ENCODE measurements around the gene KXD1.

KXD1 gene

DNA sequence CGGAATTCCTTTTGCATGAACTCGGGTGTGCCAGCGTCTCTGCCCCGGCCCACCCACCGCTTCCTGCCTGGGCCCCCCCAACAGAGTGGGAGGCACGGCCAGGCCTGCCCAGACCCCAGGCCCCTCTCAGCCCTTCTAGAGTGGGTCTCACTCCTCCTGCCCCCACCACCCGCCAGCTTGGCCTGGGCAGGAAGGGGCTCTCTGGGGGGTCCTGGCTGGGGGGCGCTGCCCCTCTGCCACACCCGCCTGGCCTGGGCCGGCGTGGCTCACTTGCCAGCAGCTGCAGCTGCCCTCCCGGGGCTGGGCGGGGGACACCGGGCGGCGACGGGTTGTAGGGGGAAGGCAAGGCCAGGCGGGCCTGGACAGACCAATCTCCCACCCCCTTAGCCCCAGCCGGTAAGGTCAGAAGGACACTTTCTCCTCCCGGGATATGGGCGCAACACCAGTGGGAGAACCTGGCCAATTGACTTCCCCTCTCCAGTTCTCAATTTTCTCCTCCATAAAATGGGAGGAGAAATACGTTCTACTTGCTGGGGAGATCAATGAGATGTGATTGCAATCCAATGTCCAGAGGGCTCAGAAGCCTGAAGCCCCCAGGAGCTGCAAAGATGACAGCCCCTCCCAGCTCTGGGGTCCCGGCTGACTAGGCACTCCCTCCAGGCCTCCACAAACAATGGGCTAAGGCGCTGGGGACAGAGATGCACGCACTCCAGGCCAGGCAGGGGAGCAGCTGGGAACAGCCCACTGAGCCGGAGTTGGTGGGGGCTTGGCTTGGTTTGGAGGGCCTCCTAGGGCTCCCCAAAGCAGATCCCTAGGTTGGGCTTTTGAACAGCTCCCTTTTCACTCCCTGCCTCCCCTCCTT lies 46.5 kb downstream of the KXD1 start:
- FAIRE-seq = no peak

GRCh38 chr19:18604820-18605159 lies 47.1 kb downstream of the KXD1 start:
- FAIRE-seq = no peak

DNA sequence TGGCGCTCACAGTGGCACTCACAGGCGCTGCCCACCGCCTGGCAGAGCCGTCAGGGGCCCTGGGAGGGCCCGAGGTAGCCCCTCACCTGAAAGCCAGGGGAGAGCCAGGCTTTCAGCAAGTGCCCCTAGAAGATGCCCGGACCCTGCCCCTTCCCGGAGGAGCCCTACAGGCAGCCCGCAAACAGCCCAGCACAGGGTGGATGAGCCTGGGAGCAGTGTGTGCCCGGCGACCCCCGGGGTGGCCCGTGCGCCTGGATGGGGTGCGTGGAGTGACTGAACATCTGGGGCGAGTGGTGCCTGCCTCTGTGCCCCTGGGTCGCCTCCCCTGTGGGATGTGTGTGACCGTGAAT lies 47.5 kb downstream of the KXD1 start:
- no peak for FAIRE-seq

DNA sequence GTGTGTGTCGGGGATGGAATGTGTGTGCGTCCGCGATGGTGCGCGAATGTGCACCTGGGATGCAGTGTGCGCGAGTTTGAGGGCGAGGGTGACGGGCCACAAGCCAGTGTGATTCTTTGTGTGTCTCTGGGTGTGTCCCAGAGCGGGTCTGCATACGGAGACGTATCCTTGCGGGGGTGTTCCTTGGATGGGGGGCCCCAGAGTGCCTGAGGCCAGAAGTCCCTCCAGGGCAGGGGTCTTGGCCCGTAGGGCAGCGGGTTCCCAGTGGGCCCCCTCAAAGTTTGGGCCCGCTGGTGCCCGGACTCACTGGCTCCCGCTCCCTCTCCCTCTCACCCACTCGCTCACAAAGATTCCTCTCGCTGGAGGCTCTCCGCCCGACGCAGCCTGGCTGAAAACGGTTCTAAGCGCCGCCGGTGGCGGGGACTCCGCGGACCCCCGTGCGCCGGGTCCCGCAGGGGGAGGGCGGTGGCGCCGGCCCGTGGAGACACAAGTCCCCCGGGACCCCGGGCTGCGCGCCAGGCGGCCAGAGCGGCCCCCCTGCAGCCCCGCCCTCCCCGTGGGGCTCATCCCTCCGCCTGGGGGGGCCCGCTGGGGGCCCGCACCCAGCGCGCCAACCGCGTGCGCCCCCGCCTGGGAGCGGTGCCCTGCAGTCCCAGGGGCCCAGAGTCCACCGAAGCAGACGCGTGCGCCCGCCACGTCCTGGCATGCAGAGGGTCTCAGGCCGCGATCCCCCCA lies 48.0 kb downstream of the KXD1 start:
- no peak for FAIRE-seq

- FAIRE-seq = no peak
These were observed 48.9 kb downstream of the KXD1 start, which contains the start of gene CRLF1 for GRCh38 chr19:18606281-18607225. Gene CRLF1 (minus strand): TSS chr19:18606799. CDS start chr19:18606656, 143 bp downstream.

DNA sequence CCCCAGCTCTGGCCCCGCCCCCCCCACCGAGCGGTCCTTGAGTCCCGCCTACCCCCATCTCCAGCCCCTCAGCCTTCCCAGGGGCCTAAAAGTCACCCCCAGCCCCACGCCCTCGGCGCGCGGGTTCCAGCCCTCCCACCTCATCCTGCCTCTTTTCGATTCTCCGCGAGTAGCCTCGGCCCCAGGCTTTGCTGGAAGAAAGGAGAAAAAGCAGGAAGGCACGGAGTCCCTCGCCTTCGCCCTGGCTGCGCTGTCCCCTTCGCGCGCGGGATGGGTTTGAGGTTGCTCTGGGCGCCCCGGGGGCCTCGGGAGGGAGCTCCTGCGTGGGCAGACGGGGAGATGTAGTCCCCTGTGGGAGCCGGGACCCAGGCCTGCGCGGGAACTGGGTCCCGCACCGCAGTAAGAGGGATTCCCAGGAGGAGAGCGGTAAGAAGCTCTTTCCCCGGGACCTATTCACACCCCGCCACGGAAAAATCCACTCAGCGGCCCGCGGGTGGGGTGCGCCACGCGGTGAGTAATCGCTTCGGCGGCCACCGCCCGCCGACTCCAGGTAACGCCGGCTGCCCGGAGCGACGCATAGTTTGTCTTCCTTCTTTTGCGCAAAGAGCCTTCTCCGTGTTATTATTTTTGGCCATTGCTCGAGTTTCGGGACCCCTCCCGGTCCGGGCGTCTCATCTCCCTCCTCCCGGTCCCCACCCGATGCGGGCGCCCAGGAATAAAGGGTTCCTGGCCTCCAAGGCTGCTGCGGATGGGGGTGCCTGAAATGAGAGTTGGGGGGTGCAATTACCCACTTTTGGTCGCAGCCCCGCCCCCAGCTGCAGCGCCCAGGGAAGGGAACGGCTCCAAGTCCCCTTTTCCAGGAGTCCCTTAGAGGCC lies 49.8 kb downstream of the KXD1 start:
- no peak for FAIRE-seq

DNA sequence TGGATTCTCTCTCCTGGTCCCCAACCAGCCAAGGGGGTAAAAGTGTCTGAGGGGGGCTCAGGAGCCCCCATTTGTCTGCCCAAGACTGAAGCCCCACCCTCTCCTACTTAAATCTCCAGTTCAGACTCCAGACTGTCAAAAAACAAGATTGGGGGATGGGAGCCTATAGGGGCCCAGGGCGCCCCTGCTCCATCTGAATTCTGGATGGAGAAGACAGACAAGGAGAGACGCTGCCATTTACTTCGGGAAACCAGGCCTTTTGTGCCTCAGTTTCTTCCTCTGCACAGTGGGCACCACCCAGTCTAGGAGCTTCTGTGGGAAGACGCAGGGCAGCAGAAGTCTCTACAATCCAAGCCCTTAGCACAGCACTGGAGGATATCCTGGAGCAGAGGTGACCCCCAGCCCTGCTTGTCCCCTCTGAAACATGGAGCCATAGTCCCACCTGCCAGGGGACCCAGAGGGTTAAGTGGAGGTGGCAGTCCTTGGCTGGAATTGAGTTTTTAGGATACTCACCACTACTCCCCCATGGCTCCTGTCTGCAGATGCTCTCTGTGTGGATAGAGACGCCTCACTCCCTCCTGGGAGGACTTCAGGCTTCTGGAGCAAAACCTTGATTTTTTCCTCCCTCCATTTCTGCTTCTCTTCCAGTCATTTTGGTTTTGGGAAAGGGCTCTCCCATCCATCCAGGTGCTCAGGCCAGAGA lies 50.6 kb downstream of the KXD1 start:
- no peak for FAIRE-seq

- FAIRE-seq = no peak
These were observed 51.4 kb downstream of the KXD1 start for GRCh38 chr19:18608805-18609716.

DNA sequence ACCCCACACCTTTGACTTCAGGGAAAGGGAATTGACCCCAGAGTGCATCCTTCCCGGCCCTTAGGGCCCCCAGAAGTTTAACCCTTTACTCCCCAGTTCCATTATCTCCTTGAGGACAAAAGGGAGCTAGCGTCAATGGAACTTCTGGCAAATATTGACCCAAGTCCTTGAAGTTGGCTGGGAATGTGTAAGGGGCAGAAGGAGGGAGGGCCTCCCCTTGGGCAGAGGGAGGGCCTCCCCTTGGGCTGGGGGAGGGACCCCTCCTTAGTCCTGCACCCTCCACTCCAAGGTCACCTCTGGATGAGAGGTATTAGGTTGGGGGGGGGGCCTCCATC lies 52.0 kb downstream of the KXD1 start:
- no peak for FAIRE-seq

DNA sequence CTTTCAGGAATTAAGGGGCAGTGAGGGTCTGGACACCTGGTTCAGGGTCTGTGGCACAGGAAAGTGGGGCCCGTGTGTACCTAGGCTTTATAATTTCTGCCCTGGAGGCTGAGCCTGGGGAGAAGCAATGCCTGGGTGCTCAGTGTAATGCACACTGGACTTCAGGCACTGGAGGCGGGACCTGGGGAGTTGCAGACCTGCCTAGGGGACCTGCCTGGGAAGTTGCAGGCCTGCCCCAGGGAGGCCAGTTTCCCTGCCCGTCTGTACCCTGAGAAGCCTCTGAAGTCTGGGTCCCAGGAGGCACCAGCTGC lies 52.5 kb downstream of the KXD1 start:
- FAIRE-seq = no peak

DNA sequence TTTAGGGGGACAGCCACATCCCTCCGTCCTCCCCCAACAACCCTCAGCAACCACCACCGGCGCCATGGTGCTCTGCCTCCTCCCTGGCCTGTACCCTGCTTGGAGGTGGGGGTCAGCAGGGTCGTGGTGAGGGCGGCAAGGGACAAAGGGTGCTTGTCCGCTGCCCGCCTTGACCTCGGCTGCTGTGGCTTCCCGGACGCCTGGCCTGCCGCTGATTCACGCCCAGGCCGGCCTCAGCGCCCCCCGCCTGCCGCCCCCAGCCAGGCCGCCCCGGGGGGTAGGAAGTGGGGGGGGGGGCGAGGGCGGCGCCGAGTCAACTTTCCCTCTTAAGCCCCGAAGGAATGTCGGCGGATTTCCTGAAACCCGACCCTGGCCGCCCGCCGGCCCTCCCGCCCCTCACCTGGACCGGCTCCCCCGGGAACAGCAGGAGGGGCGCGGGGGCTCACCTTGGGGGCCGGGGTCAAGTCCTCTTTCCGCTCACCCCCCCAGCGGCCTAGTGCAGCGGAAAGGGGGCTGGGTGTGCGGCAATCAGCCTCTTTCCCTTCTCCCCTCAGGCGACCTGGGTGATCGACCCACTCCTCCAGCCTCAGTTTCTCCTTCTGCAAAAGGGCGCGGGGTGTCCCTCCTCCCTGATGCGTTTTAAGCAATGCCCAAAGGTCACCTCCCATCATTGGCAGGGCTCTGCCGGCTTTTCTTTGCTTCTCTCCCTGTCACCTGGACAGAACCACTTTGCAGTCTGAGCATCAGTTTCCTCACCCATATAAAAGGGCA lies 53.1 kb downstream of the KXD1 start:
- no peak for FAIRE-seq

GRCh38 chr19:18611327-18612050 lies 53.8 kb downstream of the KXD1 start:
- FAIRE-seq = no peak

DNA sequence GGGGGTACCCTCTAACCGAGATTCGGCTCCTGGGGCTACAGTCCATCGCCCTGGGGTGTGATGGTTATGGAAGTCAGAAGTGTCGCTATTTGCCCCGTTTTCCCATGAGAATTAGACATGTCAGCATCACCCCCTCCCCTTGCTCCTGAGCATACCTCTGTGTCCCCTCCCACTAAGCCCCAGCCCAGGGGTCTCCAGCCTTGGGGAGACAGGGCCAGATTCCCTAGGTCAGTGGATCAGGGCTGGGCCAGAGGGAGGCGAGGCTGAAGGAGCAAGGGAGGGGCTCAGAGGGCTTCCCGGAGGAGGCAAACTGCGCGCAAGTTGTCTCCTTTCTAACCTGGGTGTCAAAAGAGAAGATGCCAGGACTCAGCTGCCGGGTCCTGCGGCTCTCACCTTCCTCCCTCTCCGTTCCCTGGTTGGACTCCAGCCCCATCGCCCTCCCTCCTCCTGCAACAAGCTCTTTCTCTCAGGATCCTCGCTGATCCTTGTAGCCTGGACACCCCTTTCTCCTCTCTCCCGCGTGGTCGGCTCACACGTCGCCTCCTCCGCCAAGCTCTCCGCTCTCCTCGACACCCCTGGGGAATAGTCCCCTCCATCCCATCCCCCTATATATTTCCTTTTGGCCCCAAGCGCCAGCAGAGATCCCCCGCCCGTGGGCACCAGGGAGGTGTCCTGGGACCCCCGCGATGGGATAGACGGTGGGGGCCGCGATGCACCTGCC lies 54.5 kb downstream of the KXD1 start:
- FAIRE-seq = no peak

DNA sequence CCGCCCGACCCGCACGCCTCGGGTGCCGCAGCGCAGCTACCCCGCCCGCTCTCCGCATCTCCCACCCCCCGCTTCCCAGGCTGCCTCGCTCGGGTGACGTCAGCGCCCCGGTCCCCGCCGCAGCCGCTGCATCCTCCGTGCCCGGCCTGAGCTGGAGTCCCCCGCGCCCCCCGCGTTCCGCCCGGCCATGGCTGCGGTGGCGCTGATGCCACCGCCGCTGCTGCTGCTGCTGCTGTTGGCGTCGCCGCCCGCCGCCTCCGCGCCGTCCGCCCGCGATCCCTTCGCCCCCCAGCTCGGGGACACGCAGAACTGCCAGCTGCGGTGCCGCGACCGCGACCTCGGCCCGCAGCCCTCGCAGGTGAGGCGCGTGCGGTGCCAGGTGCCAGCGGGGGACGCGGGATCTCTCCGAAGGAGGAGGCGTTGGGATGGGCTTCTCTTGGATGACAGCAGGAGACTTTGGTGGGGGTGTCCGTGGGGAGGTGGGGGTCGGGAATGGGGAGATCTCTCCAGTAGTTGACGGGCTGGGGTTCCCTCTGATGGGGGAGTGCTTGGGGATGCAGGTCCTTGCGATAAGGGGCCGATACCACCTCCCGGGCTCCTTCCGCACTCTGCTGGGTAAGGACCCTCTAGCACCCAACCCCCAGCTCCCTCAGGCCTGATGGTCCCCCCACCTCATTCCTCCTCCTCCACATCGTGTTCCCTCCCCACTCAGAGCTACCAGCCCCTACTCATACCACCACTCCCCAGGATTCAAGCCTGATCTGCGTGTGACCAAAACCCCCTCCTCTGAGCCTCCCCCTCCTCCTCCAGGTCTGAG lies 55.3 kb downstream of the KXD1 start, which contains the start of gene TMEM59L:
Gene TMEM59L (plus strand): TSS at position 99 of the 817 bp plus-strand sequence. CDS start 89 bp downstream, at position 188.
- FAIRE-seq = no peak

- no peak for FAIRE-seq
These were observed 56.0 kb downstream of the KXD1 start for GRCh38 chr19:18613589-18614234.

- FAIRE-seq = no peak
These were observed 58.4 kb downstream of the KXD1 start for GRCh38 chr19:18616023-18616422.

GRCh38 chr19:18617562-18617961 lies 59.9 kb downstream of the KXD1 start:
- no peak for FAIRE-seq
